ENCODE results near the gene DOCK10.

Gene DOCK10

GRCh38 chr2:225041851-225042799 lies at the start of gene DOCK10:
TSS of gene DOCK10 (minus strand) at chr2:225042468. CDS start at chr2:225042374, 94 bp downstream.
- no peaks in the 10 kb centered on the region for H3K9me3 ChIP-seq

DNA sequence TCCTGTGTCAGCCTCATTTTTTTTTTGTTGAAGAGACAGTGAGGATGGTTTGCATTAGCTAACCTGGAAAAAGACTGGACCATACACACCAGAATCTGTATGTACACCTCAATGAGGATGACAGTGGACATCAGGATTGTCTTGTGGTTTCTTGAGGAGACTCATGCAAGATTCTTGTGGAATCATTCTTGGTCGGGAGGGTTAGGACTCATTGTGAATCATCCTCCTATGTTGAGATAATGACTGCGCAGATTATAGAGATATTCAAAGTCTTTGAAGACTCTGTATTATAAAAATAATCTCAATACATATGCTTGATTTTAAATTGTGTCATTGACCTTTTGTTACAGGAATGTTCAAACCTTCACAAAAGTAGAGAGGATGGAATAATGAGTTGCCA lies 49.1 kb upstream of the DOCK10 start:
- H3K27ac ChIP-seq, result no peak overlapping the region
- no peak for TF ChIP-seq CTCF (IDR thresholded peaks at IDR 0.05)
- H3K9me3 ChIP-seq, result no peaks in the 10 kb centered on the region

More at GRCh38 chr2:225041851-225042799, at the start of gene DOCK10:
- Histone ChIP-seq H3K27ac (no peak within 1 kb of the TSS), H3K36me3 (no peaks in the 10 kb centered on the region), H3K4me3 (ENCODE audit: low read depth in 1 of 2, low read length in 1 of 2) (peak within 1 kb of the TSS; percentile 55 to 61), H3K4me1 (ENCODE audit: control insufficient read depth in 1 of 2, insufficient read depth in 1 of 2, low read depth in 1 of 2, low read length in 1 of 2) (peaks cover 18 to 27% of the 10 kb centered on the region in 2 experiments), H3K27me3 (peaks cover 61% of the 10 kb centered on the region)
- TF ChIP-seq CTCF (IDR thresholded peaks at IDR 0.05), result no peak

DNA sequence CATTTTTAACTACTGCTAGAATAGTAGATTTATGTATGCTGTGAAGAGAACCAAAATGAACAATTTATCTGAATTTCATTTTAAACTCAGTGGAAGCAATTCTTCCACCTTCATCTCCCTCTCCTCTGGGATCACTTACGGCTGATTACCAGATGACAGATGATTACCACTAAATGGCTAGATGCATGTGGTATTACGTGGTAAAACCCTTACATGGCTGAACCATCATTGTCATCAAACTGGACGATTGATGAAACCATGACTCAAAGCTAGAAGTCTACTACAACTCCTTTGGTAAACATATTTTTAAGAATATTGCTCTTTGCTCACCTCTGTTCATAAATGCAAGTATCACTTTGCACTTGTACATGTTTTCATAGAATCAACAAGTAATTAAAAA lies 48.5 kb upstream of the DOCK10 start:
- Histone ChIP-seq H3K4me1 (ENCODE audit: control insufficient read depth in 1 of 2, insufficient read depth in 1 of 2, low read depth in 1 of 2, low read length in 1 of 2) (no peaks in the 10 kb centered on the region), H3K4me3 (ENCODE audit: low read depth in 1 of 2, low read length in 1 of 2) (no peak overlapping the region), H3K36me3 (no peaks in the 10 kb centered on the region), H3K27me3 (no peaks in the 10 kb centered on the region), H3K27ac (no peak overlapping the region), H3K9me3 (no peaks in the 10 kb centered on the region)
- TF ChIP-seq CTCF (IDR thresholded peaks at IDR 0.05), result no peak

More for the DNA sequence above, 49.1 kb upstream of the DOCK10 start:
- Histone ChIP-seq H3K27me3 (no peaks in the 10 kb centered on the region), H3K4me1 (ENCODE audit: control insufficient read depth in 1 of 2, insufficient read depth in 1 of 2, low read depth in 1 of 2, low read length in 1 of 2) (no peaks in the 10 kb centered on the region), H3K4me3 (ENCODE audit: low read depth in 1 of 2, low read length in 1 of 2) (no peak overlapping the region), H3K36me3 (no peaks in the 10 kb centered on the region)

- Histone ChIP-seq H3K36me3 (no peaks in the 10 kb centered on the region), H3K4me3 (ENCODE audit: low read depth in 1 of 2, low read length in 1 of 2) (no peak overlapping the region), H3K27me3 (no peaks in the 10 kb centered on the region), H3K4me1 (ENCODE audit: control insufficient read depth in 1 of 2, insufficient read depth in 1 of 2, low read depth in 1 of 2, low read length in 1 of 2) (no peaks in the 10 kb centered on the region), H3K27ac (no peak overlapping the region), H3K9me3 (no peaks in the 10 kb centered on the region)
- TF ChIP-seq CTCF (IDR thresholded peaks at IDR 0.05), result no peak
Measured at GRCh38 chr2:225086915-225087314, 44.6 kb upstream of the DOCK10 start.

DNA sequence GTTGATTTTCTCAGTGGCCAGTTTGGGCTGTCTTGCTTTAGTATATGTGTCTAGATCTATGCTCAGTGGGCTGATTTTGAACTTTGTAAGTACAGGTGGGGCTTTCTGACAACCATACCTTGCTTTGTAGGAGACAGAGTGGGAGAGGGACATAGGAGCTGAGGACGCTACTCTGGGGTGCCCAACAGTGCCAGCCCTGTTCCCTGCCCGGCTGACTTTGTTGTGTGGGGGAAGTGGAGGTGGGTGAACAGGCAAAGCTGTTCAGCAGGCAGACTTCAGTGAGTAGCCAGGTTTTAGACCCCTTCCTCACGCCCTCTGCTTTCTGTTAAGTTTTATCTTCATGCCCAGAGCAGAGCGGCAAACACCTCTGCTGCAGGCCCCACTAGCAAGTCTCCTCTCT lies 44.2 kb upstream of the DOCK10 start:
- no peak for TF ChIP-seq CTCF (IDR thresholded peaks at IDR 0.05)
- Histone ChIP-seq H3K4me1 (ENCODE audit: control insufficient read depth in 1 of 2, insufficient read depth in 1 of 2, low read depth in 1 of 2, low read length in 1 of 2) (no peaks in the 10 kb centered on the region), H3K27me3 (no peaks in the 10 kb centered on the region), H3K36me3 (no peaks in the 10 kb centered on the region), H3K9me3 (no peaks in the 10 kb centered on the region), H3K4me3 (ENCODE audit: low read depth in 1 of 2, low read length in 1 of 2) (no peak overlapping the region), H3K27ac (no peak overlapping the region)

Data from neutrophil (primary cell).